GM21367 (cell line): ENCODE results near the gene NUCKS1.

Source experiments
- ATAC-seq: cut with Tn5 transposase; IDR thresholded peaks from one replicate; pipeline ENCODE4 v1.9.1; 2021; ENCODE audit not compliant: unreplicated experiment

NUCKS1 gene

GRCh38 chr1:205670611-205671430 is 79.2 kb downstream of the NUCKS1 start:
- no peak for ATAC-seq

- no peak for ATAC-seq
Measured at GRCh38 chr1:205670150-205670446, 79.9 kb downstream of the NUCKS1 start.

GRCh38 chr1:205669341-205670149 is 80.4 kb downstream of the NUCKS1 start:
- ATAC-seq: no peak

- no peak for ATAC-seq
Measured at GRCh38 chr1:205668951-205669340, 81.0 kb downstream of the NUCKS1 start.

GRCh38 chr1:205667909-205668643 is 81.9 kb downstream of the NUCKS1 start:
- ATAC-seq: no peak

GRCh38 chr1:205666372-205667166 is 83.4 kb downstream of the NUCKS1 start:
- ATAC-seq: no peak

- no peak for ATAC-seq
Measured at GRCh38 chr1:205665201-205666045, 84.6 kb downstream of the NUCKS1 start.

- ATAC-seq: no peak
Measured at GRCh38 chr1:205664399-205665017, 85.5 kb downstream of the NUCKS1 start.

GRCh38 chr1:205663286-205663936 is 86.6 kb downstream of the NUCKS1 start:
- no peak for ATAC-seq
